PC-3 (cell line): ENCODE data around the gene VPS52. TPM values are rescaled to one million over a fixed set of nuclear protein-coding genes. Genes with fewer than 3 reads are reported as not detected.
A peak's percentile ranks its signal among the peaks of the same experiment; 100 is the strongest.

Source experiments
- ATAC-seq: fragments of 200-7000 bp; cut with Tn5 transposase; 2 replicates; pipeline ENCODE4 v1.9.1; 2020; ENCODE audit warnings: mild to moderate bottlenecking, moderate library complexity
- BruUV-seq: library from RNA; stranded (reverse); fragments of 400-500 nt; replicated peaks from 2 replicates; lab custom pipeline; 2021; lab: Mats Ljungman, UMichigan
- CTCF ChIA-PET: fragments of 300-600 bp; sonication (Branson Sonifier 250); formaldehyde crosslinking; loops from one replicate; lab custom pipeline; 2022; ENCODE audit warnings: antibody characterized with exemption; lab: Charles Lee
- POLR2A ChIA-PET: fragments of 300-600 bp; sonication (Branson Sonifier 250); formaldehyde crosslinking; loops from one replicate; lab custom pipeline; 2022; ENCODE audit warnings: antibody characterized with exemption; ENCODE audit not compliant: unreplicated experiment; lab: Charles Lee
- DNase-seq: peaks from one replicate; pipeline ENCODE4 v3.0.0-alpha.2; 2015
- H2AFZ ChIP-seq: fragments of 300-600 bp; sonication (generic); 2 replicates; pipeline ENCODE4 v1.6.0; 2016; ENCODE audit warnings: antibody characterized with exemption, low read length
- H3F3A ChIP-seq: fragments of 300-600 bp; sonication (generic); one replicate; pipeline ENCODE4 v1.6.0; 2017; ENCODE audit warnings: antibody characterized with exemption, low read length, control low read depth, mild to moderate bottlenecking; ENCODE audit not compliant: unreplicated experiment
- H3K27ac ChIP-seq: fragments of 300-600 bp; sonication (generic); 2 replicates; pipeline ENCODE4 v1.5.1; 2016; ENCODE audit warnings: mild to moderate bottlenecking, low read length
- H3K27me3 ChIP-seq: fragments of 300-600 bp; sonication (generic); 2 replicates; pipeline ENCODE4 v1.6.1; 2016; ENCODE audit warnings: low read length, mixed read lengths
- H3K36me3 ChIP-seq: fragments of 300-600 bp; sonication (generic); 2 replicates; pipeline ENCODE4 v1.6.1; 2016; ENCODE audit warnings: low read depth, mixed run types, low read length, mixed read lengths
- H3K4me1 ChIP-seq: fragments of 300-600 bp; sonication (generic); 2 replicates; pipeline ENCODE4 v1.5.1; 2016; ENCODE audit warnings: low read length; ENCODE audit not compliant: insufficient read depth
- H3K4me2 ChIP-seq: fragments of 300-600 bp; sonication (generic); 2 replicates; pipeline ENCODE4 v1.6.0; 2016; ENCODE audit warnings: low read length
- H3K4me3 ChIP-seq: fragments of 300-600 bp; sonication (generic); 2 replicates; pipeline ENCODE4 v1.5.1; 2016; ENCODE audit warnings: mild to moderate bottlenecking, low read length, mixed read lengths
- H3K79me2 ChIP-seq: fragments of 300-600 bp; sonication (generic); 2 replicates; pipeline ENCODE4 v1.6.1; 2017; ENCODE audit warnings: low read length, mixed read lengths
- H3K9ac ChIP-seq: fragments of 300-600 bp; sonication (generic); 2 replicates; pipeline ENCODE4 v1.6.0; 2016; ENCODE audit warnings: mild to moderate bottlenecking, low read length
- H3K9me2 ChIP-seq: fragments of 300-600 bp; sonication (generic); replicated peaks from 2 replicates; pipeline ENCODE4 v1.6.1; 2016; ENCODE audit warnings: mixed run types, low read length, mixed read lengths
- H3K9me3 ChIP-seq: fragments of 300-600 bp; sonication (generic); 2 replicates; pipeline ENCODE4 v1.6.1; 2016; ENCODE audit warnings: low read length, mixed read lengths
- H4K20me1 ChIP-seq: fragments of 300-600 bp; sonication (generic); 2 replicates; pipeline ENCODE4 v1.6.1; 2016; ENCODE audit warnings: low read length, mixed read lengths
- CTCF ChIP-seq: fragments of 300-600 bp; sonication (generic); conservative IDR thresholded peaks from 2 replicates; pipeline ENCODE4 v1.5.1; 2017; ENCODE audit warnings: antibody characterized with exemption, low read depth, mild to moderate bottlenecking, low read length
- EZH2 ChIP-seq: fragments of 300-600 bp; sonication (generic); IDR thresholded peaks from one replicate; pipeline ENCODE4 v1.6.1; 2017; ENCODE audit warnings: antibody characterized with exemption, mild to moderate bottlenecking, low read length; ENCODE audit not compliant: unreplicated experiment
- EZH2phosphoT487 ChIP-seq: fragments of 300-600 bp; sonication (generic); IDR thresholded peaks from 2 replicates; pipeline ENCODE4 v1.6.1; 2018; ENCODE audit warnings: mild to moderate bottlenecking, antibody characterized with exemption, low read length, borderline replicate concordance
- intact Hi-C: fragments of 100-400 bp; cut with micrococcal nuclease; formaldehyde crosslinking; loops from 2 replicates; pipeline ENCODE4 v1.9.0; 2023
- total RNA-seq: library from RNA; depleted of rRNA; stranded (reverse); fragments of >200 nt; gene quantifications from 2 replicates; pipeline ENCODE4 v1.2.3, GENCODE V29; 2014

Gene VPS52
- total RNA-seq, 1 experiment from 2014 or later, result 33.7 TPM

DNA sequence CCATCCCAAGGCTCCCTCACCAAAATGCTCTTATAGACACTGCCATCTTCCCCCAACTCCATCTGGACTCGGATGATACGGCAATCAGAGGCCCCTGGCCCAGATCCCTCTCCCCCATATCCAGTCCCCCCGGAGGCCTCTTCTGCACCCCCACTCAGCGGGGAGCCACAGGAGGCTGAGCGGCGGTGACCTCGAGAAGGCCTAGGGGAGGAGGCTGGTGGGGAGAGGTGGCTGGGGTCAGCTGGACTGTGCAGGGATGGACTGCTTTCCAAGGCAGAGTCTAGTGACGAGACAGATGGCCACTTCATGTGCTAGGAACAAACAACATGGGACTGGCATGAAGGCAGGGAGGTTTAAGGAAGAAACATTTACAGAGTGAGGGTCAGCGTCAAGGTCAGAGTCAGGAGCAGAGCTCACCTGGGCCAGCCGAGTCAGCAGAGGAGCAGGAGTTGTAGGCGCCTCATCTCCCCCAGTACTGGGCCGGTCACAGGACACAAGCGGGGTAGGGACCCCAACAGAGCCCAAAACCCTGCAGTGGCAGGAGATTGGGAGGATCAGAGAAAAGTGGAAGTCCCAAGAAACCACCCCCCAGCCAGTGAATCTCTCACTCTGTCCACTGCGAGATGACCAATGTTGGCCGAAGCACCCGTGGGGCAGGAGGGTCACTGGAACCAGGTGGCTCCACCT is 21.5 kb upstream of the VPS52 start:
- ATAC-seq (no peak), DNase-seq (no peak)
- no peak overlapping the region for H2AFZ ChIP-seq
- H3K4me3 ChIP-seq, result no peak overlapping the region
- H3K9me2 ChIP-seq, result no peaks in the 10 kb centered on the region
- H3K79me2 ChIP-seq, result peaks cover 42% of the 10 kb centered on the region
- intact Hi-C loops, result no loop called here
- no peak for TF ChIP-seq EZH2
- no peak for TF ChIP-seq CTCF
- TF ChIP-seq EZH2phosphoT487, result no peak
- peaks cover 16% of the 10 kb centered on the region; the same call in 1 of the 2 replicates for H3K36me3 ChIP-seq
- POLR2A ChIA-PET, result no interaction called here
- peaks cover 18% of the 10 kb centered on the region for H3K4me1 ChIP-seq
- H3K9ac ChIP-seq, result no peak overlapping the region
- H3F3A ChIP-seq, result no peaks in the 10 kb centered on the region
- H4K20me1 ChIP-seq, result no peaks in the 10 kb centered on the region
- H3K4me2 ChIP-seq, result no peak overlapping the region
- no peak overlapping the region for H3K27ac ChIP-seq
- no TSS peak for BruUV-seq
- no peaks in the 10 kb centered on the region for H3K9me3 ChIP-seq
- H3K27me3 ChIP-seq, result no peaks in the 10 kb centered on the region
- CTCF ChIA-PET, result no interaction called here

- no TSS peak for BruUV-seq
- Histone ChIP-seq H3K9me2 (no peaks in the 10 kb centered on the region), H4K20me1 (no peaks in the 10 kb centered on the region), H3K79me2 (peaks cover 52% of the 10 kb centered on the region), H3K9me3 (no peaks in the 10 kb centered on the region), H3K4me1 (peaks cover 17% of the 10 kb centered on the region), H3K36me3 (peaks cover 34% of the 10 kb centered on the region; the same call in 1 of the 2 replicates), H3K4me3 (peak overlapping the region; percentile 97), H3K27me3 (no peaks in the 10 kb centered on the region), H3K4me2 (peak overlapping the region; percentile 98), H3K27ac (no peak overlapping the region), H3K9ac (peak overlapping the region; percentile 91), H2AFZ (no peak overlapping the region), H3F3A (no peaks in the 10 kb centered on the region)
- ChIA-PET CTCF (no interaction called here), POLR2A (no interaction called here)
- ATAC-seq, result no peak
- intact Hi-C loops, result no loop called here
- no peak for DNase-seq
- TF ChIP-seq EZH2phosphoT487, result no peak
- no peak for TF ChIP-seq EZH2
- TF ChIP-seq CTCF, result no peak
These were observed 18.8 kb upstream of the VPS52 start for GRCh38 chr6:33290459-33290858.

DNA sequence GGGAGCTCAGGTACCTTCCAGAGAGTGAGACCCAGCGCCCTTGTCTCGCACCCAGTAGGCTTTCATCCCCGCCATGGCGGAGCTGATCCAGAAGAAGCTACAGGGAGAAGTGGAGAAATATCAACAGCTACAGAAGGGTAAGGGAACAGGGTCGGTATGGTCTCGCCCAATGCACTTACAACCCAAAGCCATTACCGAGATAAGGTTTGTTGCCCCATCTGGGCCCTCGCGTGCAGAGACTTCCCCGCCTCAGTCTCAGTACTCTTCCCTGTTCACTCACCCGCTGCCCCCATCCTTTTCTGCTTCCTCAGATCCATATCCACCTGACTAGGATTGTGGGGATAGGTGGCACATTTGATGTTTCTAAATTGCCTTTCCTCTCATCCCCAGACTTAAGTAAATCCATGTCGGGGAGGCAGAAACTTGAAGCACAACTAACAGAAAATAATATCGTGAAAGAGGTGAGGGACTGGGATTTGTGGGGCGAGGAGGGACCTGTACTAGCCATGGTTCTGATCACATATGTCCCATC is 18.2 kb upstream of the VPS52 start:
- CTCF ChIA-PET, result no interaction called here
- peaks cover 52% of the 10 kb centered on the region for H3K79me2 ChIP-seq

More for the DNA sequence above, 18.2 kb upstream of the VPS52 start:
- Histone ChIP-seq H3K4me2 (peak overlapping the region; percentile 98), H4K20me1 (no peaks in the 10 kb centered on the region), H2AFZ (peak overlapping the region; percentile 98), H3K36me3 (peaks cover 34% of the 10 kb centered on the region; the same call in 1 of the 2 replicates), H3K9me2 (no peaks in the 10 kb centered on the region), H3K27ac (no peak overlapping the region; the same call in 1 of the 2 replicates), H3K9ac (peak overlapping the region; percentile 91), H3K4me3 (peak overlapping the region; percentile 97), H3K9me3 (no peaks in the 10 kb centered on the region), H3F3A (no peaks in the 10 kb centered on the region), H3K27me3 (no peaks in the 10 kb centered on the region), H3K4me1 (peaks cover 17% of the 10 kb centered on the region)
- BruUV-seq, result TSS peak; percentile 90
- DNase-seq (no peak), ATAC-seq (peak; percentile 14)
- TF ChIP-seq EZH2phosphoT487, result no peak
- TF ChIP-seq EZH2, result no peak
- no peak for TF ChIP-seq CTCF
- POLR2A ChIA-PET, result interaction anchor here (1.1 to 1.5 kb wide), 2 partner anchors 10 to 18 kb away, joined by 4 to 7 read pairs; partner anchors contain the start of genes RPS18 and VPS52
- intact Hi-C loops, result loop anchor here (1.0 kb wide), 1 partner anchor 9 kb away; no protein-coding TSS in a partner anchor
